HG02938 (cell line): Measurements from ENCODE around the gene RNFT2.
"Not testable (repeated sequence)": the region's sequence is repeated elsewhere in the genome, so short reads cannot be mapped to it uniquely, and the experiment has no call there.

ENCODE experiments used
- ATAC-seq: cut with Tn5 transposase; IDR thresholded peaks from one replicate; pipeline ENCODE4 v1.9.1; 2021; ENCODE audit warnings: mild to moderate bottlenecking, moderate library complexity; ENCODE audit not compliant: unreplicated experiment

RNFT2 gene

GRCh38 chr12:116739381-116739887 is 1.3 kb downstream of the RNFT2 start:
- ATAC-seq: no peak

GRCh38 chr12:116742787-116743186 is 4.7 kb downstream of the RNFT2 start:
- not testable (repeated sequence) for ATAC-seq

DNA sequence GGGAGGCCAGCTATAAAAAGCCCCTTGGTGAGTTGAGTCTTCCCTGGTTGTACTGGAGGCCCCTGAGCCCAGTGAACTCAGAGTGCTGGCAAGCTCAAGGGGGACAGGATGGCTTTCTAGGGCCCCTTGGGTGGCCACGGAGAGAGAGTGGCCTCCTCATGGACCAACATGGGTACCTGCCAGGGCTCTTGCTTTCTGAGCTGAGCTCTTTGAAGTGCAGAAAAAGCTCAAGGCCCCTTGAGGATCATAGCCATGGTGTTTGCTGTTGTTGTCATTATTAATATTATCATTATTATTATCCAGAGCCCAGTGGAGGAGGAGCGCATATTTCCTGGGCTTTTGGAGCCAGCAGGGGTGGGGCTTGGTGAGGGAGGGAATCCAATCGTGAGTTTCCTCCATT is 6.7 kb downstream of the RNFT2 start:
- ATAC-seq: no peak

GRCh38 chr12:116745554-116745953 is 7.4 kb downstream of the RNFT2 start:
- ATAC-seq: no peak

GRCh38 chr12:116749884-116750283 is 11.8 kb downstream of the RNFT2 start:
- ATAC-seq: no peak

GRCh38 chr12:116750298-116750697 is 12.2 kb downstream of the RNFT2 start:
- ATAC-seq: no peak

- ATAC-seq: not testable (repeated sequence)
Measured at GRCh38 chr12:116754097-116754496, 16.0 kb downstream of the RNFT2 start.

DNA sequence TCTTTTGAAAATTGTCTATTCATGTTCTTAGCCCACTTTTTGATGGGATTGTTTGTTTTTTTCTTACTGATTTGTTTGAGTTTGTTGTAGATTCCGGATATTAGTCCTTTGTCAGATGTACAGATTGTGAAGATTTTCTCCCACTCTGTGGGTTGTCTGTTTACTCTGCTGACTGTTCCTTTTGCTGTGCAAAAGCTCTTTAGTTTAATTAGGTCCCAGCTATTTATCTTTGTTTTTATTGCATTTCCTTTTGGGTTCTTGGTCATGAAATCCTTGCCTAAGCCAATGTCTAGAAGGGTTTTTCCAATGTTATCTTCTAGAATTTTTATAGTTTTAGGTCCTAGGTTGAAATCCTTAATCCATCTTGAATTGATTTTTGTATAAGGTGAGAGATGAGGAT is 16.7 kb downstream of the RNFT2 start:
- not testable (repeated sequence) for ATAC-seq

DNA sequence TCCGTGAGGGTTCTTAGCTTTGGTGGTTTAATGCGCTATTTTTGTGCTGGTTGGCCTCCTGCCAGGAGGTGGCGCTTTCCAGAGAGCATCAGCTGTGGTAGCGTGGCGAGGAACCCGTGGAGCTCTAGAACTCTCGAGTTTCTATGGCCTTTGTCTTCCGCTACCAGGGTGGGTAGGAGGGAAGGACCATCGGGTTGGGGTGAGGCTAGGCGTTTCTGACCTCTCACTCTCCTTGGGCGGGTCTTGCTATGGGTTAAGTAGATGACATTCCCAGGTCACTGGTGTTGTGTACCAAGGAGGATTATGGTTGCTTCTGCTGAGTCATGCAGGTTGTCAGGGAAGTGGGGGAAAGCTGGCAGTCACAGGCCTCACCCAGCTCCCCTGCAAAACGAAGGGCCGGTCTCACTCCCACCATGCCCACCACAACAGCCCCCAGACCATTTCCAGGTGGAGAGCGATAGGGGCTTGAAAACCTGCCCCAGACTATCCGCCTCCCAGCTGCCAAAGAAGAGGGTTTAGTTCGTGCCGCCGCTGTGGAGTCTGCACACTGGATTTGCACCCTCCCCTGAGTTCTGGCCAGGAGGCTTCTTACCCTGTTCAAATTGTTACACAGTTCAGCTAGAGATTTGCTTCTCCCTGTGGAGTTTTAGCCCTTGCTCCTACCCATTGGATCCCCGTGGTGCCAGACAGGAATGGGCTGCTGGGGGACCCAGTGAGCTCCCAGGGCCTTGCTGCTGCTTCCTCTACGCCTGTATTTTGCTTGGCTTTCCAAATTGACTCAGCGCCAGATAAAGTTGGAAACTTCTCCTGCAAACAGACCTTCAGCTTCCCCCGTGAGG is 21.9 kb downstream of the RNFT2 start:
- ATAC-seq: no peak

GRCh38 chr12:116760622-116761020 is 22.5 kb downstream of the RNFT2 start:
- no peak for ATAC-seq

DNA sequence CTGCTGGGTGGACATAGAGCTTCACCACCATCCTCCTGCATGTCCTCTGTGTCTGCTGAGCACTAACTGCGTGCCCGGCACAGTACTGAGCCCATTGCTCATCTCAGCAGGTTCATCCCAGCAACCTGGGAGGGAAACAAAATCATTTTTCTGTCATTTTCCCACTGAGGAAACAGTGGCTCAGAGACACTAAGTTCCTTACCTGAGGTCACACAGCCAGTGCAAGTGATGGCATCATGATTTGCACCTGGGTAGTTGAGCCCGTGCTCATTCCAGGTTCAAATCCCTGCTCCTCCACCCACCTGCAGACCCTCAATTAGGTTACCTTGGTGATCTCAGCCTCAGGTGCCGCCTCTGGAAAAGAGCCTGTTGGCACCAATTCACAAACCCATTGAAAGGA is 23.4 kb downstream of the RNFT2 start:
- no peak for ATAC-seq

DNA sequence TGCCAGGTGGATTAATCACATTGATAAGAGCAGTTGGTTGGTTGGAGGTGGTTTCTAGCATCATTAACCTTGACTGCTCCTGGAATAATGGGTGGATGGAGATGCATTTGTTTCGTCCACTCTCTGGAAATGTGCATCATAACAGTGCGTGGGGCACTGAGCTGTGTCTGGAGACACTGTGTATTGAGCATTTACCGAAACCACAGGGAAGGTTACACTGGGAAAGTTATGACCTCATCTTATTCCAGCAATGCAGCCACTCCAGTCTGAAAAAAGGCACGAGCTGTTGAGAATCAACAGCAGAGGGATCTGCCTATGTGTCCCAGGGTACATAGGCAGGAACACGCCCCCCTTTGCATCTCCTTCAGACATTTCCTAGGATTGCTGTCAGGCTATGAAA is 27.2 kb downstream of the RNFT2 start:
- no peak for ATAC-seq

GRCh38 chr12:116766285-116766684 is 28.2 kb downstream of the RNFT2 start:
- no peak for ATAC-seq

GRCh38 chr12:116766746-116767145 is 28.6 kb downstream of the RNFT2 start:
- no peak for ATAC-seq

DNA sequence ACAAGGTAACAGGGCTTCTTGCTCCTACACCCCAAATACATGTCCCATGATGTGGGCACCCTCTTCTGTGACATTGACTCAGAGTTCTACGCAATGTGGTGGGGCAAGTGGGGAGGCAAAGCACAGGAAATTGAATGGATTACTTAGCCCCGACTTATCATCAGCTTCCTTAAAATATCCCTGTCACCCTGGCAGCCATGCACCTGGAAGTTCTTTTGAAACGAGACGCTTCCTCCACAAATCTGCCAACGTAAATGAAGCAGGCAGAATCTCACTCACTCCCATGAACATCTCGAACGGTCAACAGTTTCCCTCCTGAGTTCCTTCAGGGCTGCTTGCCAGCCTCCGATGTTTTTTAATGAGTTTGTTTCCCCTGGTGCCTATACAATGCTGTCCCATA is 33.5 kb downstream of the RNFT2 start:
- no peak for ATAC-seq

DNA sequence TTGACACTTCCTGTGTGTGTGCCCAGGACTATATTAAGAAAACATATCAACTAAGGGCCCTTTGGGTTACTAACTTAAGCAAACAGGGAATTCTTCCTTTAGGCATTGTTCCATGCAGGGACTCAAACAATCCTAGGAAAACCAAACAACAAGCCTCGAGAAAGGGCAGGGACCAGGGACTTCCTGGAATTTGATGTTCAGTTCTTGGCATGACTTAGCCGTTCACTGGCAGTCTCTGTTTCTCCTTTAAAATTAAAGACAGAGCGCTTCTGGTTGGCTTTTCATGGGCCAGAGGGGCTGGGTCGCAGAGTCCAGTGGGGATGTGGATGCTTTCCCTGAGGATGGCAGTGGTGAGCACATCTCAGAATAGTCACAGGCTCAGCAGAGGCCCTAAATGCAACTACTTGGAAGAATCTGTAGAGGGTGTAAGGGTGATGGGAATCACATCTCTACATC is 35.2 kb downstream of the RNFT2 start:
- ATAC-seq: no peak

DNA sequence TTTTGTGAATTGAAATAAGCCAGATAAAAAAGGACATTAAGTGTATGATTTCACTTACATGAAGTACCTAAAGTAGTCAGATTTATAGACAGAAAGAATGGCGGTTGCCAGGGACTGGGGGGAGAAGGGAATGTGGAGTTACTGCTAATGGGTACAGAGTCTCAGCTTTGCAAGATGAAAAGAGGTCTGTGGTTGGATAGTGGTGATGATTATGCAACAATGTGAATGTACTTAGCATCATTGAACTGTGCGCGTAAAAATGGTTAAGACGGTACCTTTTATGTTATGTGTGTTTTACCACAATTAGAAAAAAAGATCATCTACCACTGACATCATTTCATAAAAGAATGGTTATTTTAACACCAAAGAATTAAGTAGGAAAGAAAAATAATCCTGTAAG is 35.9 kb downstream of the RNFT2 start:
- no peak for ATAC-seq

DNA sequence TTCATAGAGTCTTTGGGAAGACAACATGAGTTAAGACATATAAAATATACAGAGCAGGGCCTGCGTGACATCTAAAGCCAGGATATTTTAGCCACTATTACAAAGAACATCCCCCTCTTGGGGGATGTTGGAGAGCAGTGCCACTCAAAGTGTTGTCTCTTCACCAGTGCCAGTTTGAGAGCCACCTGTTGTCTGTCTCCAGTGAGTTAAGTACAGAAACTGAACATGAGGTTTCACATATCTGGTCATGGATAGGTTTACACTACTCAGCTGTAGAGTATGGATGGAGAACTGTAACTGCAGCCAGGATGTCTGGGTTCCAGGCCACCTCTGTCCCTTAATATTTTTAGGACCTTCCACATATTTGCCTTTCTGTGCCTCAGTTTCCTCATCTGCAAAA is 39.1 kb downstream of the RNFT2 start:
- no peak for ATAC-seq

GRCh38 chr12:116779597-116779996 is 41.5 kb downstream of the RNFT2 start:
- no peak for ATAC-seq

DNA sequence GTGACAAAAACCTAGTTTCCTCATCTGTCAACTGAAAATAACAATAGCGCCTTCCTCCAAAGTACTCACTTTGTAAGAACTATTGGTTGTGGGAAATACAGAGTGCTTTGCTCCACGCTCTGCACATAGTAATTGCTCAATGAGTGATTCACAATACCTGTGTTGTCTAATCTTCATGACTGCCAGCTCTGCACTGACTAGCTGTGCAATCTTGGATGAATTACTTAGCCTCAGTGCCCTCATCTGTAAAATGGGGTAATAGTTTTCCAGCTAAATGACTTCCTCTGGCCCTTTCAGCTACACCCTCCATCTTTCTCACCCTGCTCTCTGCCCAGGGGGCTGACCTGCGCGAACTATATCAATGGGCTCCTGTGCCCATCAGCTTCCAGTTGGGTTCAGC is 42.8 kb downstream of the RNFT2 start:
- ATAC-seq: no peak

DNA sequence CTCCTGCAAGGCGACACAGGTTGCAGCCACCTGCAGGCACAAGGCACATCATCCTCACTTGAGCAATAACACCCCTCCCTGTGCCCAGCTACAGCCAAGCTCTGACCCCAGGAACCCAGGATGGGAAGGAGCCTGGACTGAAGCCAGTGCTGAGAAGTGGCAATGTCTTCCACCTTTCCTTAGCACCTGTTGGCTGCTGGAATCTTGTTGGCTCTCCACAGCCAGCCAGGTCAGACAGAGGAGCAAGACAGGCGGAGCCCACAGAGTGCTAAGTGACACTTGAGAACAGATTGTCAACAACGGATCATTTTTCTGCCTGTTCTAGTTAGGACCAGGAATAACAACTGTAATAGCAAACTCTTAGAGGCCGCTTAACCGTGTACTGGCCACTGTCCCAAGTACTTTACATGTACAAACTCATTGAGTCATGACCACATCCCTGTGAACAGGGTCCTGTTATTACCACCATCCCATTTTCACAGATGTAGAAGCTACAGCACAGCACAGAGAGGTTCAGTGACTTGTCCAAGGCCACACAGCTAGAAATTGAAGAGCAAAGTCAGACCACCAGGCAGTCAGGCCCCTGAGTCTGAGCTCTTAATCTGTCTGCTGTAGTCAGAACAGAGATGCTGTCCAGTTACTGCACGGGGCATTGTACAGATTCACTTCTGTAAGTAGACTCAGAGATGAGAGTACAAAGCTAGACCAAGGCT is 45.6 kb downstream of the RNFT2 start:
- ATAC-seq: no peak

- ATAC-seq: no peak
Measured at GRCh38 chr12:116784238-116784612, 46.1 kb downstream of the RNFT2 start.
